ENCODE measurements around the gene KRT84. TPM values are rescaled to one million over a fixed set of nuclear protein-coding genes. Genes with fewer than 3 reads are reported as not detected.

The KRT84 gene
- total and polyA plus RNA-seq, 2 of the 4 experiments (the other 2 are of a cell fraction): not detected

DNA sequence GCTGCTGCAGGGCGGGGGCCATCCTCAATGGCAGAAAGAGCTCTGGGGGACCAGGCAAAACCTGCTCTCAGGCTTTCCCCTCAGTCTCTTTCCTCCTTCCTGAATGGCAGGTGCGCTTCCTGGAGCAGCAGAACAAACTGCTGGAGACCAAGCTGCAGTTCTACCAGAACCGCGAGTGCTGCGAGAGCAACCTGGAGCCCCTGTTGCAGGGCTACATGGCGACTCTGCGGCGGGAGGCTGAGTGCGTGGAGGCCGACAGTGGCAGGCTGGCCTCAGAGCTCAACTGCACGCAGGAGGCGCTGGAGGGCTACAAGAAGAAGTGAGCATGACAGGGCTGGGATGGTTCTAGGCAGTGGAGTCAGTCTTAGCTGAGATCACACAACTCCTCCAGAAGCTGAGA lies 41.3 kb downstream of the KRT84 start:
- in situ Hi-C loops (cut with MboI; ENCODE audit: low sequenced_read_pairs): no loop called here
- no peaks in the 10 kb centered on the region for H3K79me1 ChIP-seq (ENCODE audit: low read depth in 1 of 2, low read length in 2 of 2)
- ChIA-PET CTCF (interaction anchor here (0.5 to 1.3 kb wide), 4 partner anchors 14 to 121 kb away, joined by 3 to 4 read pairs (median 3); no protein-coding TSS in a partner anchor), POLR2A (ENCODE audit: unreplicated experiment) (no interaction called here)
- no peak overlapping the region for H2AFZ ChIP-seq (replicated peaks; ENCODE audit: low read length, poor library complexity)
- H2BK20ac ChIP-seq (ENCODE audit: low read depth, low read length): no peak overlapping the region
- H3K14ac ChIP-seq (replicated peaks; ENCODE audit: low read depth, low read length): no peak overlapping the region
- intact Hi-C loops (cut with micrococcal nuclease): no loop called here
- no peak overlapping the region for H3K4me3 ChIP-seq (ENCODE audit: insufficient read depth, low read depth, low read length)
- H3K56ac ChIP-seq (ENCODE audit: extremely low read depth, insufficient read depth, low read length): no peak overlapping the region
- no peak overlapping the region for H4K91ac ChIP-seq (ENCODE audit: insufficient read depth, low read depth, low read length)
- DNase-seq (no peak), ATAC-seq (ENCODE audit: low read depth) (no peak)
- no peaks in the 10 kb centered on the region for H3K36me3 ChIP-seq (ENCODE audit: control insufficient read depth, insufficient read depth, low read length)
- H3K23ac ChIP-seq (ENCODE audit: low read depth, low read length): no peak overlapping the region
- no peak overlapping the region for H2BK15ac ChIP-seq (ENCODE audit: low read depth, low read length)
- 87% methylated on average over 10 of the region's 12 CpGs; no CpG with 5 or more reads in 1 of the 2 experiments for WGBS, 2 experiments (ENCODE audit: extremely low coverage in 2 of 2, insufficient read length in 1 of 2)
- H3K27me3 ChIP-seq (ENCODE audit: control insufficient read depth, insufficient read depth, low read length): peaks cover 62% of the 10 kb centered on the region
- H4K8ac ChIP-seq (ENCODE audit: low read depth in 2 of 2, low read length in 2 of 2): no peak overlapping the region
- no peak for TF ChIP-seq RAD21 (IDR thresholded peaks at IDR 0.05; ENCODE audit: low read length)
- TF ChIP-seq MXI1 (IDR thresholded peaks at IDR 0.05; ENCODE audit: borderline replicate concordance, low read depth, low read length): no peak
- TF ChIP-seq MAFK (IDR thresholded peaks at IDR 0.05; ENCODE audit: low read depth, low read length): no peak
- no peak for TF ChIP-seq CEBPB (IDR thresholded peaks at IDR 0.05; ENCODE audit: low read depth, low read length)
- no peak for TF ChIP-seq MAZ (IDR thresholded peaks at IDR 0.05; ENCODE audit: borderline replicate concordance, low read depth, low read length)
- TF ChIP-seq BHLHE40 (IDR thresholded peaks at IDR 0.05; ENCODE audit: low read depth, low read length): no peak
- TF ChIP-seq POLR2A (IDR thresholded peaks at IDR 0.05; ENCODE audit: low read depth, low read length): no peak
- no peak for TF ChIP-seq CHD1 (IDR thresholded peaks at IDR 0.05; ENCODE audit: low read depth, low read length)
- TF ChIP-seq RFX5 (IDR thresholded peaks at IDR 0.05; ENCODE audit: low read depth, low read length): no peak
- TF ChIP-seq FOS (IDR thresholded peaks at IDR 0.05; ENCODE audit: low read depth, low read length): no peak
- H2AK9ac ChIP-seq (replicated peaks; ENCODE audit: low read depth, low read length, poor library complexity): no peak overlapping the region
- H3K9me1 ChIP-seq (ENCODE audit: insufficient read depth, low read length): no peaks in the 10 kb centered on the region
- H4K20me1 ChIP-seq (ENCODE audit: insufficient read depth, low read length): no peaks in the 10 kb centered on the region
- H3K27ac ChIP-seq (ENCODE audit: insufficient read depth, low read length): no peak overlapping the region
- dilution Hi-C loops (cut with HindIII; ENCODE audit: low sequenced_read_pairs, unreplicated experiment): no loop called here
- H4K5ac ChIP-seq (ENCODE audit: low read depth, low read length): no peak overlapping the region
- H2BK5ac ChIP-seq (ENCODE audit: low read depth, low read length, poor library complexity, severe bottlenecking): no peak overlapping the region
- no peaks in the 10 kb centered on the region for H3K4me1 ChIP-seq (ENCODE audit: control insufficient read depth, insufficient read depth, low read length)
- no TSS peak for BruUV-seq (replicated peaks)
- H3K4ac ChIP-seq (ENCODE audit: low read depth, low read length): no peak overlapping the region
- no peak overlapping the region for H3K9ac ChIP-seq (ENCODE audit: low read depth, low read length)
- no peak overlapping the region for H2AK5ac ChIP-seq (ENCODE audit: low read depth, low read length)
- H2BK120ac ChIP-seq (ENCODE audit: low read depth, low read length): no peak overlapping the region
- H3K18ac ChIP-seq (ENCODE audit: low read depth, low read length): no peak overlapping the region
- no peak overlapping the region for H3K4me2 ChIP-seq (ENCODE audit: low read depth, low read length)
- peaks cover 6% of the 10 kb centered on the region for H3K9me3 ChIP-seq (ENCODE audit: control insufficient read depth, insufficient read depth, low read length)
